Measurements from ENCODE around the gene PPP2R3A.

PPP2R3A gene

DNA sequence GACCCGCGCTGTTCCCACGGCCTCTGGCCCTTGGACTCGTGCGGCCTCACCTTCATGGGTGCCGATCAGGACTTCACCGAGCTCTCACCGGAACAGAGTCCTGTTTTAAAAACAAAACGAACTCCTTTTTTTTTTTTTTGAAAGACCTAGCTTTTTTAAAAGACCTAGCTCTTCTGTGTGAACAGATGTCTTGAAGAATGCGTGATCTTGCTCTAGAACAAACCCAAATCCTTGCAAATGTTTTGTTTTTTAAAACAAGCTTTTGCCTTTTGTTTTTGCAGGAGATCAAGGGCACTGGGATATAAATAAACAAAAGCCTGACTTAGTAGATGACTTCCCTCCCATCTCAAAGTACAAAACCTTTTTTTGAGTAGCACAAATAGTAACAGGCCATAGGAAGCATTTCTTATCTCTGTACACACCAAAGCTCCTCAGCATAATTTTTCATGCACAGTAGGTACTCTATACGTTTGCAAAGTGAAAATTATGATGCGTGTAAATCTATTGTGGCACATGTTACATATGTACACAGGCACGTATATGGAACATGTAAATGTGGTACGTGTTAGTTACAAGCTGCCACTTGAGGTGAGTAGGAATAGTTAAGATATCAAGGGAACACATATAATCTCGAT is 231.7 kb downstream of the PPP2R3A start:
- peaks cover 30% of the 10 kb centered on the region for H4K20me1 ChIP-seq (ENCODE audit: insufficient read depth, low read length)
- peak overlapping the region; percentile 99 for H3K27ac ChIP-seq (ENCODE audit: low read length)
- TF ChIP-seq, protein P1, sequence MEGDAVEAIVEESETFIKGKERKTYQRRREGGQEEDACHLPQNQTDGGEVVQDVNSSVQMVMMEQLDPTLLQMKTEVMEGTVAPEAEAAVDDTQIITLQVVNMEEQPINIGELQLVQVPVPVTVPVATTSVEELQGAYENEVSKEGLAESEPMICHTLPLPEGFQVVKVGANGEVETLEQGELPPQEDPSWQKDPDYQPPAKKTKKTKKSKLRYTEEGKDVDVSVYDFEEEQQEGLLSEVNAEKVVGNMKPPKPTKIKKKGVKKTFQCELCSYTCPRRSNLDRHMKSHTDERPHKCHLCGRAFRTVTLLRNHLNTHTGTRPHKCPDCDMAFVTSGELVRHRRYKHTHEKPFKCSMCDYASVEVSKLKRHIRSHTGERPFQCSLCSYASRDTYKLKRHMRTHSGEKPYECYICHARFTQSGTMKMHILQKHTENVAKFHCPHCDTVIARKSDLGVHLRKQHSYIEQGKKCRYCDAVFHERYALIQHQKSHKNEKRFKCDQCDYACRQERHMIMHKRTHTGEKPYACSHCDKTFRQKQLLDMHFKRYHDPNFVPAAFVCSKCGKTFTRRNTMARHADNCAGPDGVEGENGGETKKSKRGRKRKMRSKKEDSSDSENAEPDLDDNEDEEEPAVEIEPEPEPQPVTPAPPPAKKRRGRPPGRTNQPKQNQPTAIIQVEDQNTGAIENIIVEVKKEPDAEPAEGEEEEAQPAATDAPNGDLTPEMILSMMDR (IDR thresholded peaks at IDR 0.05; ENCODE audit: borderline replicate concordance, extremely low read depth, low read length, poor library complexity, severe bottlenecking), result no peak
- no peak for TF ChIP-seq EZH2 (IDR thresholded peaks at IDR 0.05; ENCODE audit: borderline replicate concordance, low read depth, low read length, severe bottlenecking)
- peaks cover 56% of the 10 kb centered on the region for H3K79me2 ChIP-seq (ENCODE audit: insufficient read depth, low read length)
- no peak for DNase-seq
- H3K4me2 ChIP-seq (ENCODE audit: insufficient read depth, low read length), result peak overlapping the region; percentile 82
- H3K9me3 ChIP-seq (ENCODE audit: insufficient read depth, low read length, severe bottlenecking), result peaks cover 4% of the 10 kb centered on the region
- H3K4me3 ChIP-seq (ENCODE audit: low read depth in 1 of 2, low read length in 2 of 2), result peak overlapping the region; percentile 30 to 75
- H3K4me1 ChIP-seq (ENCODE audit: insufficient read depth, low read length), result peaks cover 39% of the 10 kb centered on the region
- peaks cover 30% of the 10 kb centered on the region for H3K36me3 ChIP-seq (ENCODE audit: insufficient read depth, low read length)
- H2AFZ ChIP-seq (ENCODE audit: low read depth, low read length), result peak overlapping the region; percentile 80
- no peak for ATAC-seq (ENCODE audit: insufficient read depth, low read depth)
- no peaks in the 10 kb centered on the region for H3K27me3 ChIP-seq (ENCODE audit: insufficient read depth, low read length, poor library complexity)
- peak overlapping the region; percentile 96 for H3K9ac ChIP-seq (ENCODE audit: low read depth, low read length)
